GM12875 (cell line): Measurements from ENCODE around the gene CATSPERZ.

Source experiments
- H3K4me3 ChIP-seq: one replicate; pipeline ENCODE4 v1.5.1; 2011; ENCODE audit warnings: low read depth, low read length, control low read depth
- TF ChIP-seq, protein P1 (sequence below): IDR thresholded peaks from 2 replicates; pipeline ENCODE4 v1.5.1; 2011; ENCODE audit warnings: low read depth, mild to moderate bottlenecking, control low read depth, inconsistent platforms, low read length, moderate library complexity, borderline replicate concordance; ENCODE audit not compliant: insufficient read depth

The CATSPERZ gene

DNA sequence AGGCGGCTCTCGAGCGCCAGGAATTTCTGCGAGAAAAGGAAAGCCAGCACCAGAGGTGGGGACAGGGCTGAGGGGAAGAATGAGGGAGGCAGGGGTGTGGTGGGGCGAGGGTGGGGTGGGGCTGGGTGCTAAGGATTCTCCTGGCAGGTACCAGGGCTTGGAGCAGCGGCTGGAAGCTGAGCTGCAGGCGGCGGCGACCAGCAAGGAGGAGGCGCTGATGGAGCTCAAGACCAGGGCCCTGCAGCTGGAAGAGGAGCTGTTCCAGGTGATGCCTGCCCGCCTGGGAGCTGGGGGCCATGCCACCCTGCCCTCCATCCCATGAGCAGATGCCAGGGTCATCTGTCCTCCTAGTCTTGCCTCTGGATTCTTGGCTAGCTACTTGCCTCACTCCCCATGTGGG, 49.2 kb downstream of the CATSPERZ start:
- H3K4me3 ChIP-seq = no peak overlapping the region
- TF ChIP-seq, protein P1, sequence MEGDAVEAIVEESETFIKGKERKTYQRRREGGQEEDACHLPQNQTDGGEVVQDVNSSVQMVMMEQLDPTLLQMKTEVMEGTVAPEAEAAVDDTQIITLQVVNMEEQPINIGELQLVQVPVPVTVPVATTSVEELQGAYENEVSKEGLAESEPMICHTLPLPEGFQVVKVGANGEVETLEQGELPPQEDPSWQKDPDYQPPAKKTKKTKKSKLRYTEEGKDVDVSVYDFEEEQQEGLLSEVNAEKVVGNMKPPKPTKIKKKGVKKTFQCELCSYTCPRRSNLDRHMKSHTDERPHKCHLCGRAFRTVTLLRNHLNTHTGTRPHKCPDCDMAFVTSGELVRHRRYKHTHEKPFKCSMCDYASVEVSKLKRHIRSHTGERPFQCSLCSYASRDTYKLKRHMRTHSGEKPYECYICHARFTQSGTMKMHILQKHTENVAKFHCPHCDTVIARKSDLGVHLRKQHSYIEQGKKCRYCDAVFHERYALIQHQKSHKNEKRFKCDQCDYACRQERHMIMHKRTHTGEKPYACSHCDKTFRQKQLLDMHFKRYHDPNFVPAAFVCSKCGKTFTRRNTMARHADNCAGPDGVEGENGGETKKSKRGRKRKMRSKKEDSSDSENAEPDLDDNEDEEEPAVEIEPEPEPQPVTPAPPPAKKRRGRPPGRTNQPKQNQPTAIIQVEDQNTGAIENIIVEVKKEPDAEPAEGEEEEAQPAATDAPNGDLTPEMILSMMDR = no peak

DNA sequence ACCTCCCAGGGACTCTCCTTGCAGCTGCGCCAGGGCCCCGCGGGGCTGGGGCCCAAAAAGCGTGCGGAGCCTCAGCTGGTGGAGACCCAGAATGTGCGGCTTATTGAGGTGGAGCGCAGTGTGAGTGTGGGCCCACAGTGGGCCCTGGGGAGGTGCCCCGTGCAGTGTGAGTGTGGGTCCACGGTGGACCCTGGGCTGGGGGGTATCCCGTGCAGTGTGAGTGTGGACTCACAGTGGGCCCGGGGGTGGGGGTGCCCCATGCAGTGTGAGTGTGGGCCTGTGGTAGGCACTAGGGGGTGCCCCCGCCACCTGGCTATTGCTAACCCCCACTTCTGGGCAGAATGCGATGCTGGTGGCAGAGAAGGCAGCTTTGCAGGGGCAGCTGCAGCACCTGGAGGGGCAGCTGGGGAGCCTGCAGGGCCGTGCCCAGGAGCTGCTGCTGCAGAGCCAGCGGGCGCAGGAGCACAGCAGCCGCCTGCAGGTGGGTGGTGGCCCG, 51.0 kb downstream of the CATSPERZ start:
- TF ChIP-seq, protein P1 = no peak
- no peak overlapping the region for H3K4me3 ChIP-seq

DNA sequence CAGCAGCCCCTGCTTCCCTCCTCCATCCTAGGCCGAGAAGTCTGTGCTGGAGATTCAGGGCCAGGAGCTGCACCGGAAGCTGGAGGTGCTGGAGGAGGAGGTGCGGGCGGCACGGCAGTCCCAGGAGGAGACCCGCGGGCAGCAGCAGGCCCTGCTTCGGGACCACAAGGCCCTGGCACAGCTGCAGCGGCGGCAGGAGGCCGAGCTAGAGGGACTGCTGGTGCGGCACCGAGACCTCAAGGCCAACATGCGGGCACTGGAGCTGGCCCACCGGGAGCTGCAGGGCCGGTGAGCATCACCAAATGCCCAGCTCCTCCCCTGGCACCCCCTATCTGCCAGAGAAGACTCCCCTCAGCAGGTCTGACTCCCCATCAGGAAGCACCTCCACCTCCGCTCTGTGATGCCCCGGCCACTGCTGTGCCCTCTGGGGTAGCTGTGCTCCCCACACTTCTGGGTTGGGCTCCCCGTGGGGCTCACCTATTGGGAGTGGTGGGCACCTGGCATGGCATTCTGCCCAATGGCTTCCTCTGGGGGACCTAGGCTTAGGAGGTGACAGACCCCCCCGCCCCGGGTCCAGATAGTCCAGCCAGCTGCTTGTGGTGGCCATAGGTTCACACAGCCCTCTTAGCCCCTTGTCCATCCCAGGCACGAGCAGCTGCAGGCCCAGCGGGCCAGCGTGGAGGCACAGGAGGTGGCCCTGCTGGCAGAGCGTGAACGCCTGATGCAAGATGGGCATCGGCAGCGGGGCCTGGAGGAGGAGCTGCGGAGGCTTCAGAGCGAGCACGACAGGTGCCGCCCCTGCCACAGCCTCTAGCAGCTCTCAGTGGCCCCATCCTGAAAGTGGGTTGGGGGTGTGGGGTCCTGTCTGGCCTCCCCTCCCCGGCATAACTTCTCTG, 52.2 kb downstream of the CATSPERZ start:
- TF ChIP-seq, protein P1 = no peak
- no peak overlapping the region for H3K4me3 ChIP-seq

GRCh38 chr11:64352995-64353714, 53.0 kb downstream of the CATSPERZ start:
- H3K4me3 ChIP-seq = no peak overlapping the region
- TF ChIP-seq, protein P1 = no peak

GRCh38 chr11:64353715-64354506, 53.8 kb downstream of the CATSPERZ start:
- TF ChIP-seq, protein P1 = no peak
- H3K4me3 ChIP-seq = no peak overlapping the region
